HepG2 (cell line): ENCODE data around the gene CNN3. TPM values are rescaled to one million over a fixed set of nuclear protein-coding genes. Genes with fewer than 3 reads are reported as not detected.

Source experiments
- AGO1 ChIP-seq: fragments of 200-400 bp; formaldehyde crosslinking; IDR thresholded peaks from 2 replicates; pipeline ENCODE4 v1.6.1; 2017; ENCODE audit warnings: mild to moderate bottlenecking, low read depth, low read length, moderate library complexity; ENCODE audit not compliant: poor library complexity, severe bottlenecking
- ASH2L ChIP-seq: fragments of 300-600, 200-600 bp; sonication (generic); IDR thresholded peaks from 2 replicates; pipeline ENCODE4 v1.7.0; 2017; ENCODE audit warnings: low read depth, mild to moderate bottlenecking, moderate library complexity, mixed read lengths, low read length; ENCODE audit not compliant: insufficient read length
- EP300 ChIP-seq, 3 experiments: sonication (generic) in 1 of 3; formaldehyde crosslinking in 1 of 3; IDR thresholded peaks; 2 replicates each; pipeline versions ENCODE4 v1.5.1 to v1.6.1; 2011 to 2020; ENCODE audit warnings: low read depth in 2 of 3, low read length in 2 of 3, borderline replicate concordance in 1 of 3, improper control_type of control experiment in 1 of 3, mild to moderate bottlenecking in 1 of 3, missing genetic modification reagents in 1 of 3, moderate library complexity in 1 of 3
- NFYC ChIP-seq: IDR thresholded peaks from 2 replicates; pipeline ENCODE4 v1.6.1; 2016; ENCODE audit warnings: missing genetic modification reagents, missing compliant biosample characterization
- SP1 ChIP-seq, 2 experiments: fragments of 450-650 bp in 1 of 2; sonication (generic) in 1 of 2; formaldehyde crosslinking in 1 of 2; IDR thresholded peaks; 2 replicates each; pipeline versions ENCODE4 v1.4.0 to v1.6.1; 2016 to 2020; ENCODE audit warnings: missing genetic modification reagents in 1 of 2
- SP5 ChIP-seq: IDR thresholded peaks from 2 replicates; pipeline ENCODE4 v1.6.1; 2016; ENCODE audit warnings: low read depth, borderline replicate concordance
- ZSCAN25 ChIP-seq: sonication (generic); formaldehyde crosslinking; IDR thresholded peaks from 2 replicates; pipeline ENCODE4 v1.8.0; 2022; ENCODE audit warnings: mild to moderate bottlenecking, missing genetic modification reagents
- polyA plus RNA-seq, 8 experiments: library from polyadenylated mRNA; depleted of rRNA in 3 of 8; stranded (reverse) in 7 of 8; unstranded in 1 of 8; fragments of >200 nt; fragmentation: Illumina TruSeq in 4 of 8; extraction: Trizol in 4 of 8; gene quantifications; 2 replicates each; pipeline versions ENCODE4 v1.2.1 to v1.2.3, GENCODE V29; 2011 to 2016; ENCODE audit warnings: low read depth in 4 of 8, missing spikeins in 1 of 8, mixed read lengths in 1 of 8; ENCODE audit not compliant: insufficient read depth in 1 of 8
- total RNA-seq, 5 experiments: library from RNA; depleted of rRNA; stranded (reverse); fragments of >200 nt; fragmentation: Illumina TruSeq; extraction: Trizol; gene quantifications; 2 replicates each; pipeline ENCODE4 v1.2.3, GENCODE V29; 2016; ENCODE audit warnings: low read depth in 1 of 5
- TF ChIP-seq, protein P1 (sequence below): sonication (generic); formaldehyde crosslinking; IDR thresholded peaks from 2 replicates; pipeline ENCODE4 v1.4.0; 2020; ENCODE audit warnings: missing genetic modification reagents
- TF ChIP-seq, protein P2 (sequence below): sonication (generic); formaldehyde crosslinking; IDR thresholded peaks from 2 replicates; pipeline ENCODE4 v1.4.0; 2020; ENCODE audit warnings: missing genetic modification reagents
- TF ChIP-seq, protein P3 (sequence below): IDR thresholded peaks from 2 replicates; pipeline ENCODE4 v1.6.1; 2016
- TF ChIP-seq, protein P4 (sequence below): sonication (generic); formaldehyde crosslinking; IDR thresholded peaks from 2 replicates; pipeline ENCODE4 v1.4.0; 2020; ENCODE audit warnings: mild to moderate bottlenecking, missing genetic modification reagents
- TF ChIP-seq, protein P5 (sequence below): sonication (generic); formaldehyde crosslinking; IDR thresholded peaks from 2 replicates; pipeline ENCODE4 v1.5.1; 2020; ENCODE audit warnings: missing genetic modification reagents, mild to moderate bottlenecking, borderline replicate concordance
- TF ChIP-seq, protein P6 (sequence below): sonication (generic); formaldehyde crosslinking; IDR thresholded peaks from one replicate; pipeline ENCODE4 v1.5.1; 2020; ENCODE audit warnings: mild to moderate bottlenecking, missing genetic modification reagents; ENCODE audit errors: not compliant biosample characterization

CNN3 gene
- total and polyA plus RNA-seq, 2 of the 13 experiments (the other 11 are each of a cell fraction or from before 2014, with no cell fraction given): 113 to 223 TPM

DNA sequence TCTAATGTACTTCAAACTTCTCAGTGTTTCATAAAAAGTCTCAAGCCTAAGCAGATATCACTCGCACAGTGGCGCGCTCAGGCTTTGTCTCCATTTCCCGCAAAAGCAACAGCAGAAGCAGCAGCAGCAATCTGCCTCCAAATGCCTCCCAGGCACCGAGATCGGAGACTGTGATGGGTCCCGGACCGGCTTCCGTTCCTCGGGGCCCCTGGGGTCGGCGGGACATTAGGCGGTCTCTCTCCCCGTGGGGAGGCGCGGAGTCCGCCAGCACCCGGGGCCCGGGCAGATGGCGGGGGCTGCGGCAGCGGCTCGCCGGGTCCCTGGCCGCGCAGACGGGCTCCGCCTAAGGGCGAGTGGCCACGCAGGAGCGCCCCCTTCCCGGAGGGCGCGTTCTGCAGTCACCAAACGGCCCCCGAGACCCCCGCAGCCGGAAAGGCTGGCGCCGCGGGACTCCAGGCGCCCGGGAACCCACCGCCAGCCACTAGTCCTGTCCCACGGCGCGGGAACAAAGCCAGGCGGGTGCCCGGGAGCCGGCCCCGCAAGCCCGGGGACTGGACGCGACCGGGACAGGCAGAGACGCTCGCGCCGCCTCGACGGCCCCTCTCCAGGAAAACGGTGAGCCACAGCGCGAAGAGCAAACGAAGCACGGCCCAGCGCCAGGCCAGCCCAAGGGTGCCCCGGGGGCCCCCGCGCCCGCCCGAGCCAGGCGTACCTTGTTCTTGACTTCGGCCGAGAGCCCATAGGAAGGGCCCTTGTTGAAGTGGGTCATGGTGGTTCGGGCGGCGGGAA, 590 bp downstream of the CNN3 start (continued):
- TF ChIP-seq, protein P1, sequence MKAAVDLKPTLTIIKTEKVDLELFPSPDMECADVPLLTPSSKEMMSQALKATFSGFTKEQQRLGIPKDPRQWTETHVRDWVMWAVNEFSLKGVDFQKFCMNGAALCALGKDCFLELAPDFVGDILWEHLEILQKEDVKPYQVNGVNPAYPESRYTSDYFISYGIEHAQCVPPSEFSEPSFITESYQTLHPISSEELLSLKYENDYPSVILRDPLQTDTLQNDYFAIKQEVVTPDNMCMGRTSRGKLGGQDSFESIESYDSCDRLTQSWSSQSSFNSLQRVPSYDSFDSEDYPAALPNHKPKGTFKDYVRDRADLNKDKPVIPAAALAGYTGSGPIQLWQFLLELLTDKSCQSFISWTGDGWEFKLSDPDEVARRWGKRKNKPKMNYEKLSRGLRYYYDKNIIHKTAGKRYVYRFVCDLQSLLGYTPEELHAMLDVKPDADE: no peak
- TF ChIP-seq ZSCAN25 (CRISPR knock-in tag) (0 out of 2 replicates have a peak, but pooled peaks have one; percentile 15), SP1 (IDR thresholded peaks at IDR 0.05) (no peak), SP1 (CRISPR knock-in tag; IDR thresholded peaks at IDR 0.05) (no peak), NFYC (CRISPR knock-in tag) (no peak), AGO1 (peak; percentile 21), ASH2L (peak; percentile 37), EP300 (IDR thresholded peaks at IDR 0.05; ENCODE audit: low read depth in 2 of 2, low read length in 2 of 2) (no peak), EP300 (CRISPR knock-in tag; IDR thresholded peaks at IDR 0.05; ENCODE audit: borderline replicate concordance) (no peak), SP5 (0 out of 2 replicates have a peak, but pooled peaks have one; percentile 3)
- TF ChIP-seq, protein P2, sequence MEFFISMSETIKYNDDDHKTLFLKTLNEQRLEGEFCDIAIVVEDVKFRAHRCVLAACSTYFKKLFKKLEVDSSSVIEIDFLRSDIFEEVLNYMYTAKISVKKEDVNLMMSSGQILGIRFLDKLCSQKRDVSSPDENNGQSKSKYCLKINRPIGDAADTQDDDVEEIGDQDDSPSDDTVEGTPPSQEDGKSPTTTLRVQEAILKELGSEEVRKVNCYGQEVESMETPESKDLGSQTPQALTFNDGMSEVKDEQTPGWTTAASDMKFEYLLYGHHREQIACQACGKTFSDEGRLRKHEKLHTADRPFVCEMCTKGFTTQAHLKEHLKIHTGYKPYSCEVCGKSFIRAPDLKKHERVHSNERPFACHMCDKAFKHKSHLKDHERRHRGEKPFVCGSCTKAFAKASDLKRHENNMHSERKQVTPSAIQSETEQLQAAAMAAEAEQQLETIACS (CRISPR knock-in tag): no peak
- TF ChIP-seq, protein P3, sequence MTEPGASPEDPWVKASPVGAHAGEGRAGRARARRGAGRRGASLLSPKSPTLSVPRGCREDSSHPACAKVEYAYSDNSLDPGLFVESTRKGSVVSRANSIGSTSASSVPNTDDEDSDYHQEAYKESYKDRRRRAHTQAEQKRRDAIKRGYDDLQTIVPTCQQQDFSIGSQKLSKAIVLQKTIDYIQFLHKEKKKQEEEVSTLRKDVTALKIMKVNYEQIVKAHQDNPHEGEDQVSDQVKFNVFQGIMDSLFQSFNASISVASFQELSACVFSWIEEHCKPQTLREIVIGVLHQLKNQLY (CRISPR knock-in tag): no peak
- TF ChIP-seq, protein P4, sequence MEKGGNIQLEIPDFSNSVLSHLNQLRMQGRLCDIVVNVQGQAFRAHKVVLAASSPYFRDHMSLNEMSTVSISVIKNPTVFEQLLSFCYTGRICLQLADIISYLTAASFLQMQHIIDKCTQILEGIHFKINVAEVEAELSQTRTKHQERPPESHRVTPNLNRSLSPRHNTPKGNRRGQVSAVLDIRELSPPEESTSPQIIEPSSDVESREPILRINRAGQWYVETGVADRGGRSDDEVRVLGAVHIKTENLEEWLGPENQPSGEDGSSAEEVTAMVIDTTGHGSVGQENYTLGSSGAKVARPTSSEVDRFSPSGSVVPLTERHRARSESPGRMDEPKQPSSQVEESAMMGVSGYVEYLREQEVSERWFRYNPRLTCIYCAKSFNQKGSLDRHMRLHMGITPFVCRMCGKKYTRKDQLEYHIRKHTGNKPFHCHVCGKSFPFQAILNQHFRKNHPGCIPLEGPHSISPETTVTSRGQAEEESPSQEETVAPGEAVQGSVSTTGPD (CRISPR knock-in tag): no peak
- TF ChIP-seq, protein P5, sequence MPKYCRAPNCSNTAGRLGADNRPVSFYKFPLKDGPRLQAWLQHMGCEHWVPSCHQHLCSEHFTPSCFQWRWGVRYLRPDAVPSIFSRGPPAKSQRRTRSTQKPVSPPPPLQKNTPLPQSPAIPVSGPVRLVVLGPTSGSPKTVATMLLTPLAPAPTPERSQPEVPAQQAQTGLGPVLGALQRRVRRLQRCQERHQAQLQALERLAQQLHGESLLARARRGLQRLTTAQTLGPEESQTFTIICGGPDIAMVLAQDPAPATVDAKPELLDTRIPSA (CRISPR knock-in tag): peak; percentile 6; the same call in 1 of the 2 replicates
- TF ChIP-seq, protein P6, sequence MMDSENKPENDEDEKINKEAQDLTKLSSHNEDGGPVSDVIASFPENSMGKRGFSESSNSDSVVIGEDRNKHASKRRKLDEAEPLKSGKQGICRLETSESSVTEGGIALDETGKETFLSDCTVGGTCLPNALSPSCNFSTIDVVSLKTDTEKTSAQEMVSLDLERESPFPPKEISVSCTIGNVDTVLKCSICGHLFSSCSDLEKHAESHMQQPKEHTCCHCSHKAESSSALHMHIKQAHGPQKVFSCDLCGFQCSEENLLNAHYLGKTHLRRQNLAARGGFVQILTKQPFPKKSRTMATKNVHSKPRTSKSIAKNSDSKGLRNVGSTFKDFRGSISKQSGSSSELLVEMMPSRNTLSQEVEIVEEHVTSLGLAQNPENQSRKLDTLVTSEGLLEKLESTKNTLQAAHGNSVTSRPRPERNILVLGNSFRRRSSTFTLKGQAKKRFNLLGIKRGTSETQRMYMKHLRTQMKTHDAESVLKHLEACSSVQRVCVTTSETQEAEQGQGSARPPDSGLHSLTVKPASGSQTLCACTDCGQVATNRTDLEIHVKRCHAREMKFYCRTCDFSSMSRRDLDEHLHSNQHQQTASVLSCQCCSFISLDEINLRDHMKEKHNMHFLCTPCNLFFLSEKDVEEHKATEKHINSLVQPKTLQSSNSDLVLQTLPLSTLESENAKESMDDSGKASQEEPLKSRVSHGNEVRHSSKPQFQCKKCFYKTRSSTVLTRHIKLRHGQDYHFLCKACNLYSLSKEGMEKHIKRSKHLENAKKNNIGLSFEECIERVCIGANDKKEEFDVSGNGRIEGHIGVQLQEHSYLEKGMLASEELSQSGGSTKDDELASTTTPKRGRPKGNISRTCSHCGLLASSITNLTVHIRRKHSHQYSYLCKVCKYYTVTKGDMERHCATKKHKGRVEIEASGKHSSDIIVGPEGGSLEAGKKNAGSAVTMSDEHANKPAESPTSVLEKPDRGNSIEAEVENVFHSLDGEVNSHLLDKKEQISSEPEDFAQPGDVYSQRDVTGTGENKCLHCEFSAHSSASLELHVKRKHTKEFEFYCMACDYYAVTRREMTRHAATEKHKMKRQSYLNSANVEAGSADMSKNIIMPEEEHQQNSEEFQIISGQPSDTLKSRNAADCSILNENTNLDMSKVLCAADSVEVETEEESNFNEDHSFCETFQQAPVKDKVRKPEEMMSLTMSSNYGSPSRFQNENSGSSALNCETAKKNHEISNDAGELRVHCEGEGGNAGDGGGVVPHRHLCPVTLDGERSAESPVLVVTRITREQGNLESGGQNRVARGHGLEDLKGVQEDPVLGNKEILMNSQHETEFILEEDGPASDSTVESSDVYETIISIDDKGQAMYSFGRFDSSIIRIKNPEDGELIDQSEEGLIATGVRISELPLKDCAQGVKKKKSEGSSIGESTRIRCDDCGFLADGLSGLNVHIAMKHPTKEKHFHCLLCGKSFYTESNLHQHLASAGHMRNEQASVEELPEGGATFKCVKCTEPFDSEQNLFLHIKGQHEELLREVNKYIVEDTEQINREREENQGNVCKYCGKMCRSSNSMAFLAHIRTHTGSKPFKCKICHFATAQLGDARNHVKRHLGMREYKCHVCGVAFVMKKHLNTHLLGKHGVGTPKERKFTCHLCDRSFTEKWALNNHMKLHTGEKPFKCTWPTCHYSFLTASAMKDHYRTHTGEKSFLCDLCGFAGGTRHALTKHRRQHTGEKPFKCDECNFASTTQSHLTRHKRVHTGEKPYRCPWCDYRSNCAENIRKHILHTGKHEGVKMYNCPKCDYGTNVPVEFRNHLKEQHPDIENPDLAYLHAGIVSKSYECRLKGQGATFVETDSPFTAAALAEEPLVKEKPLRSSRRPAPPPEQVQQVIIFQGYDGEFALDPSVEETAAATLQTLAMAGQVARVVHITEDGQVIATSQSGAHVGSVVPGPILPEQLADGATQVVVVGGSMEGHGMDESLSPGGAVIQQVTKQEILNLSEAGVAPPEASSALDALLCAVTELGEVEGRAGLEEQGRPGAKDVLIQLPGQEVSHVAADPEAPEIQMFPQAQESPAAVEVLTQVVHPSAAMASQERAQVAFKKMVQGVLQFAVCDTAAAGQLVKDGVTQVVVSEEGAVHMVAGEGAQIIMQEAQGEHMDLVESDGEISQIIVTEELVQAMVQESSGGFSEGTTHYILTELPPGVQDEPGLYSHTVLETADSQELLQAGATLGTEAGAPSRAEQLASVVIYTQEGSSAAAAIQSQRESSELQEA (CRISPR knock-in tag): peak; percentile 21
